MV-4-11 (cell line): ENCODE data around the gene PAPOLB.

Experiments
- DNase-seq: peaks from one replicate; lab custom pipeline; 2025; lab: John Stamatoyannopoulos, UW

PAPOLB gene

GRCh38 chr7:4823441-4824119, 38.2 kb downstream of the PAPOLB start:
- DNase-seq: no peak

- DNase-seq: no peak
These were observed 39.2 kb downstream of the PAPOLB start for GRCh38 chr7:4822677-4823076.

GRCh38 chr7:4820967-4821471, 40.8 kb downstream of the PAPOLB start:
- DNase-seq: no peak

- no peak for DNase-seq
These were observed 41.3 kb downstream of the PAPOLB start for GRCh38 chr7:4820405-4820966.

GRCh38 chr7:4819560-4820404, 42.0 kb downstream of the PAPOLB start:
- DNase-seq: no peak

- no peak for DNase-seq
These were observed 43.6 kb downstream of the PAPOLB start for GRCh38 chr7:4818000-4818794.

GRCh38 chr7:4817178-4817901, 44.5 kb downstream of the PAPOLB start:
- DNase-seq: no peak

GRCh38 chr7:4816419-4817080, 45.3 kb downstream of the PAPOLB start:
- DNase-seq: no peak

- no peak for DNase-seq
These were observed 46.0 kb downstream of the PAPOLB start for GRCh38 chr7:4815609-4816418.

GRCh38 chr7:4815121-4815520, 46.7 kb downstream of the PAPOLB start:
- DNase-seq: no peak

GRCh38 chr7:4814433-4814832, 47.4 kb downstream of the PAPOLB start:
- DNase-seq: no peak

GRCh38 chr7:4809666-4810065, 52.2 kb downstream of the PAPOLB start:
- no peak for DNase-seq

GRCh38 chr7:4809091-4809591, 52.7 kb downstream of the PAPOLB start:
- DNase-seq: peak; percentile 33

GRCh38 chr7:4808565-4808964, 53.3 kb downstream of the PAPOLB start:
- DNase-seq: no peak

- no peak for DNase-seq
These were observed 53.8 kb downstream of the PAPOLB start for GRCh38 chr7:4808026-4808425.
